Suprapubic skin (tissue), 4 donors: Measurements from ENCODE around the gene AGTRAP. TPM values are rescaled to one million over a fixed set of nuclear protein-coding genes. Genes with fewer than 3 reads are reported as not detected.

ENCODE experiments used
- DNase-seq, 2 donors: peaks; one replicate each; pipeline ENCODE4 v3.0.0-alpha.2; 2019; ENCODE audit warnings: low spot score in 2 of 2
- H3K27ac ChIP-seq: fragments of 200-600 bp; sonication (generic); one replicate; pipeline ENCODE4 v1.5.1; 2019
- H3K27me3 ChIP-seq: fragments of 200-600 bp; sonication (generic); one replicate; pipeline ENCODE4 v1.5.1; 2019
- H3K36me3 ChIP-seq: fragments of 200-600 bp; sonication (generic); one replicate; pipeline ENCODE4 v1.5.1; 2019
- H3K4me1 ChIP-seq: fragments of 200-600 bp; sonication (generic); one replicate; pipeline ENCODE4 v1.5.1; 2019
- H3K4me3 ChIP-seq: fragments of 200-600 bp; sonication (generic); one replicate; pipeline ENCODE4 v1.5.1; 2019; ENCODE audit warnings: mild to moderate bottlenecking
- H3K9me3 ChIP-seq: fragments of 200-600 bp; sonication (generic); one replicate; pipeline ENCODE4 v1.5.1; 2019
- EP300 ChIP-seq: sonication (generic); formaldehyde crosslinking; IDR thresholded peaks from one replicate; pipeline ENCODE4 v1.6.1; 2017; ENCODE audit warnings: antibody characterized with exemption
- POLR2A ChIP-seq, 2 donors: fragments of 450-650 bp; IDR thresholded peaks; one replicate each; pipeline ENCODE4 v1.6.1; 2017; ENCODE audit warnings: antibody characterized with exemption in 2 of 2, mild to moderate bottlenecking in 2 of 2, moderate library complexity in 2 of 2
- POLR2AphosphoS5 ChIP-seq, 3 donors: sonication (generic); formaldehyde crosslinking; IDR thresholded peaks; one replicate each; pipeline ENCODE4 v1.6.1; 2017; ENCODE audit warnings: antibody characterized with exemption in 3 of 3
- WGBS: methylation state at CpG from one replicate; pipeline ENCODE4 v1.1.5; 2018; 5-methylcytosine and 5-hydroxymethylcytosine counted together
- total RNA-seq, 4 donors: library from RNA; depleted of rRNA; stranded (reverse); fragments of >200 nt; gene quantifications; one replicate each; pipeline ENCODE4 v1.1.0, GENCODE V29; 2016
- TF ChIP-seq, protein P1 (sequence below), 2 donors: fragments of 200-600 bp in 1 of 2; fragments of 450-650 bp in 1 of 2; sonication (generic) in 1 of 2; IDR thresholded peaks; one replicate each; pipeline ENCODE4 v1.5.1; 2016 to 2019; ENCODE audit warnings: antibody characterized with exemption in 2 of 2, mild to moderate bottlenecking in 1 of 2, moderate library complexity in 1 of 2

Gene AGTRAP
- total RNA-seq, 4 donors from 2014 or later = 34.7 to 52.5 (median 47.2) TPM

- no peak overlapping the region for H3K27ac ChIP-seq
- no peaks in the 10 kb centered on the region for H3K36me3 ChIP-seq
- TF ChIP-seq POLR2AphosphoS5 (IDR thresholded peaks at IDR 0.05) (no peak), POLR2A (IDR thresholded peaks at IDR 0.05) (no peak), EP300 (no peak)
- TF ChIP-seq, protein P1, sequence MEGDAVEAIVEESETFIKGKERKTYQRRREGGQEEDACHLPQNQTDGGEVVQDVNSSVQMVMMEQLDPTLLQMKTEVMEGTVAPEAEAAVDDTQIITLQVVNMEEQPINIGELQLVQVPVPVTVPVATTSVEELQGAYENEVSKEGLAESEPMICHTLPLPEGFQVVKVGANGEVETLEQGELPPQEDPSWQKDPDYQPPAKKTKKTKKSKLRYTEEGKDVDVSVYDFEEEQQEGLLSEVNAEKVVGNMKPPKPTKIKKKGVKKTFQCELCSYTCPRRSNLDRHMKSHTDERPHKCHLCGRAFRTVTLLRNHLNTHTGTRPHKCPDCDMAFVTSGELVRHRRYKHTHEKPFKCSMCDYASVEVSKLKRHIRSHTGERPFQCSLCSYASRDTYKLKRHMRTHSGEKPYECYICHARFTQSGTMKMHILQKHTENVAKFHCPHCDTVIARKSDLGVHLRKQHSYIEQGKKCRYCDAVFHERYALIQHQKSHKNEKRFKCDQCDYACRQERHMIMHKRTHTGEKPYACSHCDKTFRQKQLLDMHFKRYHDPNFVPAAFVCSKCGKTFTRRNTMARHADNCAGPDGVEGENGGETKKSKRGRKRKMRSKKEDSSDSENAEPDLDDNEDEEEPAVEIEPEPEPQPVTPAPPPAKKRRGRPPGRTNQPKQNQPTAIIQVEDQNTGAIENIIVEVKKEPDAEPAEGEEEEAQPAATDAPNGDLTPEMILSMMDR (IDR thresholded peaks at IDR 0.05) = no peak
- H3K4me1 ChIP-seq = no peaks in the 10 kb centered on the region
- no peaks in the 10 kb centered on the region for H3K27me3 ChIP-seq
- no peak for DNase-seq
- no peak overlapping the region for H3K4me3 ChIP-seq
- 83% methylated on average over 8 of the region's 8 CpGs for WGBS
- H3K9me3 ChIP-seq = no peaks in the 10 kb centered on the region
Measured at GRCh38 chr1:11777658-11778322, 41.9 kb downstream of the AGTRAP start.

GRCh38 chr1:11778336-11778735 is 42.4 kb downstream of the AGTRAP start:
- 88% methylated on average over 5 of the region's 9 CpGs for WGBS

DNA sequence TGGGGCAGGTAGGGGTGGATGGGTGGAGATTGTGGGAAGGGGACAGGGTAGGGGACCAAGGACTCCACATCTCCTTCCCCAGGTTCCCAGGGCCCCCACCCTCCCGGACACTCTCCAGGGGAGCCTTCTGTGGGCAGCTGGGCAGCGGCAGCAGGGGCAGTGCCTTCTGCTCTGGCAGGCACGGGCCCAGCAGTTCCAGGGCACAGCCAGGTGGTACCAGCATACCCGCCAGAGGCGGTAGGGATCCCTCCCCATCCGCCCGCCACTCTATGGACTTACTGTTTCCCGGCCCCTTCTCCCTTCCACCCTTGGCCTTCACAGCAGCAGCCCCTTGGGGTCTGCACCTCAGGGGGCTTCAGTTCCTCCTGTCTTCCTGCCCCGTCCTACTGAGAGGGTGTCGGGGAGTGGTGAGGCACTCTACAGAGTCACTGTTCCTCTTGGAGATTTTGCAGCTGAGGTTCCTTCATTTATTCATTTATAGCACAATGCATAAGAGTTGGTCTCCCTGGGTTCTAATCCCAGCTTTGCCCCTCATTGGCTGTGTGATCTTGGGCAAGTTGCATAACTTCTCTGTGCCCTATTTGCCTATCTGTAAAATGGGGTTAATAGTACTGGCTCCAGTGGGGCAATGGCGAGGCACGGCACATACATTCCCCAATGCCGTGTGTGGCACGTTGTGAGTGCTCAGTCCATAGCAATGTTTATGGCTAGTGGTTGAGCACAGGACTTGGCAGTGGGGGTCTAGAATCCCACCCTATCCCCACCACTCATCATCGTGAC is 43.1 kb downstream of the AGTRAP start:
- Histone ChIP-seq H3K27me3 (no peaks in the 10 kb centered on the region), H3K36me3 (no peaks in the 10 kb centered on the region), H3K4me1 (no peaks in the 10 kb centered on the region), H3K27ac (no peak overlapping the region), H3K4me3 (no peak overlapping the region), H3K9me3 (no peaks in the 10 kb centered on the region)
- 92% methylated on average over 13 of the region's 15 CpGs for WGBS
- TF ChIP-seq EP300 (no peak), POLR2AphosphoS5 (IDR thresholded peaks at IDR 0.05) (no peak), POLR2A (IDR thresholded peaks at IDR 0.05) (no peak)
- TF ChIP-seq, protein P1 (IDR thresholded peaks at IDR 0.05) = no peak
- DNase-seq = no peak

More at GRCh38 chr1:11778336-11778735, 42.4 kb downstream of the AGTRAP start:
- H3K27me3 ChIP-seq = no peaks in the 10 kb centered on the region
- H3K27ac ChIP-seq = no peak overlapping the region
- no peaks in the 10 kb centered on the region for H3K4me1 ChIP-seq
- H3K36me3 ChIP-seq = no peaks in the 10 kb centered on the region
- H3K9me3 ChIP-seq = no peaks in the 10 kb centered on the region
- no peak for DNase-seq
- TF ChIP-seq, protein P1 (IDR thresholded peaks at IDR 0.05) = no peak
- TF ChIP-seq EP300 (no peak), POLR2AphosphoS5 (IDR thresholded peaks at IDR 0.05) (no peak), POLR2A (IDR thresholded peaks at IDR 0.05) (no peak)
- no peak overlapping the region for H3K4me3 ChIP-seq

DNA sequence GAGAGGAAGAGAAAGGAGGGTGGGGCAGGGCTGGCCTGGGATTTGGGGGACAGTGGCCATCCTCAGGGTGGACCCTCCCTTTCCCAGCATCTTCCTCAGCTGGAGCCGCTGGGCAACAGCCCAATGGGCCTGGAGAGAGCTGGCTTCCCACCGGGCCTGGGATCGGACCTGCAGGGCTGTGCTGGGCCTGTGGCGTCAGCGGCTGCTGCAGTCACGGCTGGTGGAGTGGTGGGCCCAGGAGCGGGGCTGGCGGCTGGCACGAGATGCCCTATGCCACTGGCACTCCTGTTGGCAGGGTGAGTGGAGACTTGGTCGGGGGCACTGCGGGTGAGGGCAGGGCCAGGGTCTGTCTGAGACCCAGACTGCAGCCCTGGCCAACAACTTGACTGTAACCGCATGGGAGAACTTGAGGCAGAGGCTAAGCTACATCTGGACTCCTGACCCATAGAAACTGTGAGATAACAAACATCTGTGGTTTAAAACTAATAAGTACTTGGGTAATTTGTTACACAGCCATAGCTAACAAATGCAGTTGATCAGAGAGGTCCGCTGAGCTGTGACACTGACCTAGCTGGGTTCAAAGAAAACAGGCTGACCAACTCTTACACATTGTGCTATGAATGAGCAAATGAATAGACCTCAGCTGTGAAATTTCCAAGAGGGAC is 43.9 kb downstream of the AGTRAP start:
- H3K4me3 ChIP-seq = no peak overlapping the region
- no peaks in the 10 kb centered on the region for H3K27me3 ChIP-seq
- no peaks in the 10 kb centered on the region for H3K36me3 ChIP-seq
- H3K27ac ChIP-seq = no peak overlapping the region
- TF ChIP-seq EP300 (no peak), POLR2A (IDR thresholded peaks at IDR 0.05) (no peak), POLR2AphosphoS5 (IDR thresholded peaks at IDR 0.05) (no peak)
- TF ChIP-seq, protein P1 (IDR thresholded peaks at IDR 0.05) = no peak
- DNase-seq = no peak
- H3K4me1 ChIP-seq = peaks cover 5% of the 10 kb centered on the region
- WGBS = 98% methylated on average over 3 of the region's 13 CpGs
- no peaks in the 10 kb centered on the region for H3K9me3 ChIP-seq
